DND-41 (cell line): ENCODE data around the gene MRPS35.
"Not testable (repeated sequence)": the region's sequence is repeated elsewhere in the genome, so short reads cannot be mapped to it uniquely, and the experiment has no call there.

Source experiments
- CTCF ChIP-seq: IDR thresholded peaks from 2 replicates; pipeline ENCODE4 v1.5.1; 2012; ENCODE audit warnings: borderline replicate concordance, low read length, moderate library complexity, mild to moderate bottlenecking; ENCODE audit not compliant: poor library complexity, severe bottlenecking; ENCODE audit errors: extremely low read depth
- EZH2 ChIP-seq: IDR thresholded peaks from 3 replicates; pipeline ENCODE4 v1.6.1; 2012; ENCODE audit warnings: borderline replicate concordance, low read depth, mild to moderate bottlenecking, moderate library complexity, low read length, inconsistent platforms; ENCODE audit not compliant: severe bottlenecking

DNA sequence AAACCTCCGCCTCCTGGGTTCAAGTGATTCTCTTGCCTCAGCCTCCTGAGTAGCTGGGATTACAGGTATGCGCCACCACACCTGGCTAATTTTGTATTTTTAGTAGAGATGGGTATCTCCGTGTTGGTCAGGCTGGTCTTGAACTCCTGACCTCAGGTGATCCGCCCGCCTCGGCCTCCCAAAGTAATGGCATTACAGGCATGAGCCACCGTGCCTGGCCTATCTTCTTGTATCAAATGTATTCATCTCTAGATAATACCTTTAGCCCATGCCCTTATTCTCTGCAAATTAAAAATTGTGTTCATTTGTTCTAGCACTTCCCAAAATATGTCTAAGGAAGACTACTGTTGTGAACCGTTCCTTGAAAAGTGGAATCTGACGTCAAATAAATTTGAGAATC, 23.7 kb downstream of the MRPS35 start:
- TF ChIP-seq CTCF, EZH2: not testable (repeated sequence)
